Activated T-cell treated with anti-CD3 and anti-CD28 coated beads for 4 hours (primary cell): Measurements from ENCODE around the gene PPFIA3.

Source experiments
- DNase-seq: peaks from one replicate; pipeline ENCODE4 v3.0.0-alpha.2; 2020

PPFIA3 gene

GRCh38 chr19:49182848-49183375, 63.6 kb downstream of the PPFIA3 start:
- no peak for DNase-seq

DNA sequence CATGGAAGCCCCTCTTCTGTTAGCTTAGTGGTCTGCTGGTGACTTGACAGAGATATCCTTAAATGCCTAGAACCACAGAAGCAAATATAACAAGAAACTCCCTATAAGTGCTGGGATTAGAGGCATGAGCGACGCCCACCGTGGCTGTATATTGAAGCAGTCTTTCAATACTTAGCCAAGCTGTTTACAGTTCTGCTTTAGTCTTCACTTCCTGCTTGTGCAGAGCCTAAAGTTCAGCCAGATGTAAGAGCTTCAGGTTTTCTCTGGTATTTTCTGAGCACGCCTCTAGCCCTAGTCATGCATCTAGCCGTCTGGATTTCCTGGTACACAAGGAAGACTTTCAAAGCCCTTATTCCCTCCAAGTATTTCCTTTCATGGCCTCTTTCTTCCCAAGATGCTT, 66.8 kb downstream of the PPFIA3 start:
- no peak for DNase-seq

DNA sequence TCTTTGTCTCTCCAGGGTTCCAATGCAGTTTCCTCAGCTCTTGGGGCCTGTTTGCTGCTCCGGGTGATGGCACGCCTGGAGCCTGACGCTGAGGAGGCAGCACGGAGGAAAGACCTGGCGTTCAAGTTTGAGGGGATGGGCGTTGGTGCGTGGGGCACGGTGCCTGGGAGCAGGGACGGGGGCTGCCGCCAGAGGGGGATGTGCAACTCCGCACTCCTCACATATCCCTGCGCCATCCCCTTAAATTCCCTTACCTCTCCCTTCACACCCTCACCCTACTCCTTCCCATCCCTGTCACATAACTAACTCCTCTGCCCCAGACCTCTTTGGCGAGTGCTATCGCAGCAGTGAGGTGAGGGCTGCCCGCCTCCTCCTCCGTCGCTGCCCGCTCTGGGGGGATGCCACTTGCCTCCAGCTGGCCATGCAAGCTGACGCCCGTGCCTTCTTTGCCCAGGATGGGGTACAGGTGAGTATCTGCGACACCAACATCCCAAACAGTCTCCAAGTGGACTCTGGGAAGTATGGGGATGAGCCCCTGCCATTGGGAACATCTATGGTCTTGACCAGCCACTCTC, 69.4 kb downstream of the PPFIA3 start:
- no peak for DNase-seq

DNA sequence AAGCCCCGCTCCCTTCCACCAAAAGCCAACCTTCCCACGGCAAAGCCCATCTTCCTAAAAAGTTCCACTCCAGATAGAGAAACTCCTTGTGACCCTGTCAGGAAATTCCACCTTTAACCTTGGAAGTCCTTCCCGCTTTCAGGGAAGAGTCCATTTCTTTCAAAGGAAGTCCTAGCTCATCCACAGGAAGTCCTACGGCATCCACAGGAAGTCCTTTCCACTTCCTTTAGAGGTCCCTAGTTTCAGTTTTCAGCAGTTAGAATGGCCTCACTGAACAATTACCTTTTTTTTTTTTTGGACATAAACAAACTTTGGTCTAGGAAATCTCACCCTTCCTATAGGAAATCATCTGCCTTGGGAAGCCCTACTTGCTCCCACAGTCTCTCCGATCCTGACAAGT, 69.9 kb downstream of the PPFIA3 start:
- DNase-seq, result no peak

DNA sequence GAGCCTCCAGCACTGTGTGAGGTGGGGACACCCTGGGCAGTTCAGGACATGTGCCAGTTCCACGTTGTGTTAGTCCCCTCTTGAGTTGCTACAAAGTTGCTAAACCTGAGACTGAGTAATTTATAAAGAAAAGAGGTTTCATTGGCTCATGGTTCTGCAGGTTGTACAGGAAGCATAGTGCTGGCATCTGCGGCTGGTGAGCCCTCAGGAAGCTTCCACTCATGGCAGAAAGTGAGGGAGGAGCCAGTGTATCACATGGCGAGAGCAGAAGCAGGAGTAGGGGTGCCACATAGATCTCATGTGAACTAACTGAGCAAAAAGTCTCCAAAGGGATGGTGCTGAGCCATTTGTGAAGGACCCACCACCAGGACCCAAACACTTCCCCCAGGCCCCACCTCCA, 71.4 kb downstream of the PPFIA3 start:
- DNase-seq, result no peak

DNA sequence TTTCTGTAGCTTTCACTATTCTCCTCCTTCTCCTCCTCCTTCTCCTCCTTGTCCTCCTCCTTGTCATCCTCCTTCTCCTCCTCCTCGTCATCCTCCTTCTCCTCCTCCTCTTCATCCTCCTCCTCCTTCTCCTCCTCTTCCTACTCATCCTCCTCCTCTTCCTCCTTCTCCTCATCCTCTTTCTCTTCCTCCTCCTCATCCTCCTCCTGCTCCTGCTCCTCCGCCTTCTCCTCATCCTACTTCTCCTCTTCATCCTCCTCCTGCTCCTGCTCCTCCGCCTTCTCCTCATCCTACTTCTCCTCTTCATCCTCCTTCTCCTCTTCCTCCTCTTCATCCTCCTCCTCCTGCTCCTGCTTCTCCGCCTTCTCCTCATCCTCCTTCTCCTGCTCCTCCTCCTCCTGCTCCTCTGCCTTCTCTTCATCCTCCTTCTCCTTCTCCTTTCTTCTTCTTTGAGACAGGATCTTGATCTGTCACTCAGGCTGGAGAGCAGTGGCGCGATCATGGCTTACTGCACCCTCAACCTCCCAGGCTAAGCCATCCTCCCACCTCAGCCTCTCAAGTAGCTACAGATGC, 74.6 kb downstream of the PPFIA3 start:
- no peak for DNase-seq

DNA sequence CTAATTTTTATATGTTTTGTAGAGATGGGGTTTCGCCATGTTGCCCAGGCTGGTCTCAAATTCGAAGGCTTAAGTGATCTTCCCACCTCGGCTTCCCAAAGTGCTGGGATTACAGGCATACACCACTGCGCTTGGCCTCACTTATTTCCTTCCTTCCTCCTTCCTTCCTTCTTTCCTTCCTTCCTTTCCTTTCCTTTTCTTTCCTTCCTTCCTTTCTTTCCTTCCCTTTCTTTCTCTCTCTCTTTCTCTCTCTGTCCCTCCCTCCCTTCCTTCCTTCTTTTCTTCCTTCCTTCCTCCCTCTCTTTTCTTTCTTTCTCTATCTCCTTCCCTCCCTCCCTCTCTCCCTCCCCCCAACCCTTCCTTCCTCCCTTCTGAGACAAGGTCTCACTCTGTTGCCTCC, 75.1 kb downstream of the PPFIA3 start:
- no peak for DNase-seq

DNA sequence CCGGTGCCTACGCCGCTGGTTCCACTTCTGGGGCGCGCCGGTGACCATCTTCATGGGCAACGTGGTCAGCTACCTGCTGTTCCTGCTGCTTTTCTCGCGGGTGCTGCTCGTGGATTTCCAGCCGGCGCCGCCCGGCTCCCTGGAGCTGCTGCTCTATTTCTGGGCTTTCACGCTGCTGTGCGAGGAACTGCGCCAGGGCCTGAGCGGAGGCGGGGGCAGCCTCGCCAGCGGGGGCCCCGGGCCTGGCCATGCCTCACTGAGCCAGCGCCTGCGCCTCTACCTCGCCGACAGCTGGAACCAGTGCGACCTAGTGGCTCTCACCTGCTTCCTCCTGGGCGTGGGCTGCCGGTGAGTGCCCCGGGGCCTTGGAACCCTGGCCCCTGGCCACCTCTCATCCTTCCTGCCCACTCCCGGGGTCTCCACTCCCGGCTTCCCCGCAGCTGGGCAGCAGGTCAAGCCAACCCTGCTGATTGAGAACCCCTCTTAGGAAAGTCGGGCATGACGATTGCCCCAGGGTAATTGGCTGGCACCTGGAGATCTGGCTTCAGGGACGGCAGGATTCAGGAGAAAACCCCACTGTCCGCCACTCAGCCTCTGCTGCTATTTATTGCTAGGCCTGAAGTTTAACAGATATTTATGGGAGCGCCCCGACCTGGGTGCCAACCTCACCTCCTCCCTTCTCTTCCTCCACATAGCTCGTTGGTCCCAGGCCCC, 77.3 kb downstream of the PPFIA3 start:
- no peak for DNase-seq

DNA sequence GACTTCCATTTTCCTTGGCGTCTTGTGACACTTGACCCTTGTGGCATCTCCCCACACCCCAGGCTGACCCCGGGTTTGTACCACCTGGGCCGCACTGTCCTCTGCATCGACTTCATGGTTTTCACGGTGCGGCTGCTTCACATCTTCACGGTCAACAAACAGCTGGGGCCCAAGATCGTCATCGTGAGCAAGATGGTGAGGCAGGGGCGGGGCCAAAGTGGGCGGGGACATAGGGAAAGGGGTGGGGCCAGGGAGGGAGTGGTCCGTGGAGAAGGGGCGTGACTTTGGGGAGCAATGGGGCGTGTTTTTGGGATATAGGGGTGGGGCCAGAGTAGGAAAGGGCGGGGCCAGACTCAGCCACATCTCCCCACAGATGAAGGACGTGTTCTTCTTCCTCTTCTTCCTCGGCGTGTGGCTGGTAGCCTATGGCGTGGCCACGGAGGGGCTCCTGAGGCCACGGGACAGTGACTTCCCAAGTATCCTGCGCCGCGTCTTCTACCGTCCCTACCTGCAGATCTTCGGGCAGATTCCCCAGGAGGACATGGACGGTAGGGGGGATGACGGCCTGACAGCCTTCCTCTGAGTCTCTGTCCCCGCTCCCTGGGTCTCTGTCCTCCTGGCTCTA, 81.0 kb downstream of the PPFIA3 start:
- DNase-seq, result no peak
